ENCODE measurements around the gene NEFH. TPM values are rescaled to one million over a fixed set of nuclear protein-coding genes. Genes with fewer than 3 reads are reported as not detected.

Gene NEFH
- total RNA-seq, 1 donor from 2014 or later, result 0.72 TPM

Other genes with a start within 250 kb of the NEFH start
- gene RHBDD3, start 212.2 kb upstream of the NEFH start, total RNA-seq (ENCODE audit: insufficient read depth, low replicate concordance), result 24.1 TPM
- gene EWSR1, start 211.9 kb upstream of the NEFH start, total RNA-seq (ENCODE audit: insufficient read depth, low replicate concordance), result 125 TPM
- 1.7 TPM for gene GAS2L1, start 173.6 kb upstream of the NEFH start, total RNA-seq (ENCODE audit: insufficient read depth, low replicate concordance)
- not detected for gene RASL10A, start 164.5 kb upstream of the NEFH start, total RNA-seq (ENCODE audit: insufficient read depth, low replicate concordance)
- gene AP1B1, start 91.6 kb upstream of the NEFH start, total RNA-seq (ENCODE audit: insufficient read depth, low replicate concordance), result 30.8 TPM
- gene RFPL1, start 41.6 kb upstream of the NEFH start, total RNA-seq (ENCODE audit: insufficient read depth, low replicate concordance), result 1.4 TPM
- gene THOC5, start 73.5 kb downstream of the NEFH start, total RNA-seq (ENCODE audit: insufficient read depth, low replicate concordance), result 26.5 TPM
- gene NIPSNAP1, start 100.9 kb downstream of the NEFH start, total RNA-seq (ENCODE audit: insufficient read depth, low replicate concordance), result 30.1 TPM
- gene NF2, start 123.4 kb downstream of the NEFH start, total RNA-seq (ENCODE audit: insufficient read depth, low replicate concordance), result 25.5 TPM
- 2.9 TPM for gene CABP7, start 239.8 kb downstream of the NEFH start, total RNA-seq (ENCODE audit: insufficient read depth, low replicate concordance)